K562 (cell line): Measurements from ENCODE around the gene CDK9. TPM values are rescaled to one million over a fixed set of nuclear protein-coding genes. Genes with fewer than 3 reads are reported as not detected.

Source experiments
- ATAC-seq: fragments of 200-7000 bp; cut with Tn5 transposase; 3 replicates; pipeline ENCODE4 v1.9.1; 2020; ENCODE audit warnings: moderate library complexity
- BruUV-seq: library from RNA; stranded (reverse); fragments of 400-500 nt; replicated peaks from 2 replicates; lab custom pipeline; 2021; lab: Mats Ljungman, UMichigan
- CTCF ChIA-PET: fragments of 300-600 bp; formaldehyde crosslinking; extraction: SDS; loops from one replicate; lab custom pipeline; 2021; ENCODE audit warnings: low intra/inter-chr PET ratio; lab: Yijun Ruan, JAX
- POLR2A ChIA-PET: fragments of 300-600, 350-650 bp; sonication (Branson Sonifier 250); formaldehyde crosslinking; extraction: SDS; loops from one replicate; lab custom pipeline; 2021; ENCODE audit warnings: antibody characterized with exemption, inconsistent platforms; lab: Yijun Ruan, JAX
- DNase-seq, 4 experiments: peaks; one replicate each; pipeline versions ENCODE4 v3.0.0 to v3.0.0-alpha.2; 2011 to 2018; ENCODE audit warnings: low spot score in 3 of 4, mixed read lengths in 3 of 4; ENCODE audit errors: extremely low read depth in 1 of 4
- FAIRE-seq: peaks from 2 replicates; lab custom pipeline; 2011; peaks lifted over from hg19 to GRCh38; lab: Jason Lieb, UNC
- H2AFZ ChIP-seq: 2 replicates; pipeline ENCODE4 v1.6.0; 2011; ENCODE audit warnings: low read depth, low read length, control low read depth, inconsistent platforms
- H3K27ac ChIP-seq: fragments of 200-600 bp; 3 replicates; pipeline ENCODE4 v1.8.0; 2011; ENCODE audit warnings: low read depth, mild to moderate bottlenecking, control low read depth, inconsistent platforms, low read length, moderate library complexity, mixed read lengths; ENCODE audit errors: extremely low read depth
- H3K27me3 ChIP-seq, 2 experiments: fragments of 300-600 bp in 1 of 2; 2 replicates in 1 of 2; 3 replicates in 1 of 2; pipeline versions ENCODE4 v1.6.0 to v1.8.0; 2011; ENCODE audit warnings: inconsistent platforms in 2 of 2, low read length in 2 of 2, mild to moderate bottlenecking in 1 of 2, mixed read lengths in 1 of 2, moderate library complexity in 1 of 2; ENCODE audit not compliant: control insufficient read depth in 2 of 2, insufficient read depth in 2 of 2
- H3K36me3 ChIP-seq: fragments of 300-600 bp; 3 replicates; pipeline ENCODE4 v1.8.0; 2011; ENCODE audit warnings: mild to moderate bottlenecking, low read length, inconsistent platforms; ENCODE audit not compliant: control insufficient read depth, insufficient read depth
- H3K4me1 ChIP-seq, 2 experiments: fragments of 200-600 bp in 1 of 2; replicated peaks in 1 of 2; 2 replicates in 1 of 2; 3 replicates in 1 of 2; pipeline versions ENCODE4 v1.5.1 to v1.8.0; 2011; ENCODE audit warnings: inconsistent platforms in 2 of 2, low read length in 2 of 2, mild to moderate bottlenecking in 1 of 2, mixed read lengths in 1 of 2, moderate library complexity in 1 of 2; ENCODE audit not compliant: control insufficient read depth in 2 of 2, insufficient read depth in 2 of 2
- H3K4me2 ChIP-seq: 2 replicates; pipeline ENCODE4 v1.6.1; 2011; ENCODE audit warnings: low read length, control low read depth, inconsistent platforms, mixed read lengths; ENCODE audit not compliant: insufficient read depth
- H3K4me3 ChIP-seq: fragments of 200-600 bp; sonication (generic), shearing (Covaris generic); 2 replicates; pipeline ENCODE4 v1.5.1; 2016; ENCODE audit warnings: control low read depth, inconsistent platforms
- H3K79me2 ChIP-seq: fragments of 200-600 bp; 3 replicates; pipeline ENCODE4 v1.8.0; 2011; ENCODE audit warnings: low read length, inconsistent platforms; ENCODE audit not compliant: control insufficient read depth, insufficient read depth
- H3K9ac ChIP-seq, 2 experiments: 2 replicates each; pipeline versions ENCODE4 v1.6.0 to v1.6.1; 2011; ENCODE audit warnings: low read depth in 2 of 2, low read length in 2 of 2, control low read depth in 1 of 2, inconsistent platforms in 1 of 2, mild to moderate bottlenecking in 1 of 2, mixed read lengths in 1 of 2; ENCODE audit not compliant: insufficient read depth in 1 of 2
- H3K9me1 ChIP-seq: one replicate; pipeline ENCODE4 v1.6.0; 2011; ENCODE audit warnings: inconsistent platforms, mild to moderate bottlenecking, low read length, moderate library complexity; ENCODE audit not compliant: control insufficient read depth, insufficient read depth
- H3K9me3 ChIP-seq: replicated peaks from 2 replicates; pipeline ENCODE4 v1.5.1; 2011; ENCODE audit warnings: low read depth, low read length, inconsistent platforms; ENCODE audit not compliant: control insufficient read depth, insufficient read depth
- H4K20me1 ChIP-seq: replicated peaks from 2 replicates; pipeline ENCODE4 v1.6.1; 2011; ENCODE audit warnings: low read length, inconsistent platforms, mixed read lengths; ENCODE audit not compliant: control insufficient read depth, insufficient read depth
- ARID1B ChIP-seq: fragments of 450-650 bp; IDR thresholded peaks from 2 replicates; pipeline ENCODE4 v1.6.1; 2016; ENCODE audit warnings: antibody characterized with exemption, mild to moderate bottlenecking, inconsistent platforms
- ATF1 ChIP-seq, 2 experiments: fragments of 450-650 bp in 1 of 2; IDR thresholded peaks; 2 replicates each; pipeline ENCODE4 v1.6.1; 2016; ENCODE audit warnings: missing compliant biosample characterization in 1 of 2, missing genetic modification characterization in 1 of 2
- E2F5 ChIP-seq: sonication (generic); formaldehyde crosslinking; IDR thresholded peaks from 2 replicates; pipeline ENCODE4 v1.8.0; 2022; ENCODE audit warnings: mild to moderate bottlenecking, missing genetic modification reagents
- ELK1 ChIP-seq: sonication (generic); formaldehyde crosslinking; IDR thresholded peaks from 2 replicates; pipeline ENCODE4 v1.8.1; 2022; ENCODE audit warnings: missing genetic modification reagents
- GATAD2A ChIP-seq: fragments of 450-650 bp; IDR thresholded peaks from 2 replicates; pipeline ENCODE4 v1.6.1; 2017
- GTF2A2 ChIP-seq: IDR thresholded peaks from 2 replicates; pipeline ENCODE4 v1.6.1; 2016; ENCODE audit warnings: mild to moderate bottlenecking, missing genetic modification characterization, missing compliant biosample characterization
- MXI1 ChIP-seq: IDR thresholded peaks from 2 replicates; pipeline ENCODE4 v1.6.1; 2011; ENCODE audit warnings: low read depth, mild to moderate bottlenecking, improper control_type of control experiment, low read length
- NRF1 ChIP-seq, 2 experiments: fragments of 450-650 bp; IDR thresholded peaks in 1 of 2; conservative IDR thresholded peaks in 1 of 2; 2 replicates each; pipeline ENCODE4 v1.6.1; 2014; ENCODE audit warnings: mild to moderate bottlenecking in 2 of 2
- POLR2AphosphoS5 ChIP-seq: IDR thresholded peaks from 2 replicates; pipeline ENCODE4 v1.6.1; 2011; ENCODE audit warnings: mild to moderate bottlenecking, low read depth, low read length, moderate library complexity; ENCODE audit not compliant: control insufficient read depth, insufficient read depth
- RAD21 ChIP-seq, 2 experiments: fragments of 250-450 bp in 1 of 2; fragments of 450-650 bp in 1 of 2; sonication (Bioruptor Pico) in 1 of 2; formaldehyde crosslinking in 1 of 2; IDR thresholded peaks in 1 of 2; conservative IDR thresholded peaks in 1 of 2; 2 replicates each; pipeline versions ENCODE4 v1.4.0 to v1.8.0; 2020 to 2022; ENCODE audit warnings: mild to moderate bottlenecking in 2 of 2, moderate library complexity in 1 of 2
- RBM15 ChIP-seq: fragments of 200-400 bp; formaldehyde crosslinking; IDR thresholded peaks from 2 replicates; pipeline ENCODE4 v1.6.1; 2018; ENCODE audit warnings: mild to moderate bottlenecking, low read length, moderate library complexity; ENCODE audit not compliant: insufficient read depth
- SMARCA5 ChIP-seq: fragments of 450-650 bp; IDR thresholded peaks from 2 replicates; pipeline ENCODE4 v1.6.1; 2016
- STAT5A ChIP-seq: IDR thresholded peaks from 2 replicates; pipeline ENCODE4 v1.6.1; 2012; ENCODE audit warnings: low read length, inconsistent platforms, borderline replicate concordance
- TCF3 ChIP-seq: sonication (generic); formaldehyde crosslinking; IDR thresholded peaks from 2 replicates; pipeline ENCODE4 v1.4.0; 2020; ENCODE audit warnings: mild to moderate bottlenecking, missing genetic modification reagents
- WHSC1 ChIP-seq: IDR thresholded peaks from one replicate; pipeline ENCODE4 v1.6.1; 2012; ENCODE audit warnings: low read length, control low read depth, inconsistent platforms
- ZNF586 ChIP-seq: fragments of 450-650 bp; formaldehyde crosslinking; conservative IDR thresholded peaks from 2 replicates; pipeline ENCODE4 v1.4.0; 2020; ENCODE audit warnings: mild to moderate bottlenecking, moderate library complexity
- ZNF707 ChIP-seq: fragments of 250-450 bp; sonication (Bioruptor Pico); conservative IDR thresholded peaks from 2 replicates; pipeline ENCODE4 v1.8.0; 2022; ENCODE audit warnings: inconsistent platforms, mild to moderate bottlenecking, moderate library complexity
- ZNF785 ChIP-seq: fragments of 250-450 bp; sonication (Bioruptor Pico); IDR thresholded peaks from 2 replicates; pipeline ENCODE4 v1.4.0; 2020; ENCODE audit warnings: mild to moderate bottlenecking
- WGBS: fragments of 100-300 bp; shearing (Covaris generic); methylation state at CpG from one replicate; pipeline ENCODE4 v1.1.6; 2016; ENCODE audit warnings: low coverage, mixed read lengths; ENCODE audit not compliant: insufficient coverage; ENCODE audit errors: missing lambda C conversion rate; 5-methylcytosine and 5-hydroxymethylcytosine counted together
- in situ Hi-C: fragments of 300-500 bp; cut with MboI; formaldehyde crosslinking; loops from 4 replicates; pipeline ENCODE4 v1.15.0; 2018; ENCODE audit warnings: inconsistent platforms, mixed read lengths
- intact Hi-C: fragments of 100-400 bp; cut with micrococcal nuclease; formaldehyde crosslinking; loops from 2 replicates; pipeline ENCODE4 v1.14.2; 2022
- polyA plus RNA-seq, 8 experiments: library from polyadenylated mRNA; depleted of rRNA in 4 of 8; stranded (reverse) in 5 of 8; unstranded in 3 of 8; fragments of >200 nt; fragmentation: Nextera tagmentation in 2 of 8; fragmentation: Illumina TruSeq in 1 of 8; extraction: Ambion mirVana in 2 of 8; extraction: Trizol in 1 of 8; gene quantifications; 2 replicates each; pipeline versions ENCODE4 v1.2.1 to v1.2.3, GENCODE V29; 2011 to 2014; ENCODE audit warnings: inconsistent platforms in 1 of 8, missing spikeins in 1 of 8
- total RNA-seq, 7 experiments: library from RNA; depleted of rRNA in 6 of 7; stranded (reverse); fragments of >200 nt in 6 of 7; fragmentation: Illumina TruSeq in 2 of 7; extraction: Trizol in 2 of 7; gene quantifications; 2 replicates each; pipeline versions ENCODE4 v1.2.1 to v1.2.3, GENCODE V29; 2011 to 2021; ENCODE audit warnings: low replicate concordance in 1 of 7

Gene CDK9
- total and polyA plus RNA-seq, 9 of the 15 experiments (the other 6 are each of a cell fraction or from before 2014, with no cell fraction given) = 4.2 to 78.6 (median 33.0) TPM

- TF ChIP-seq ATF1 (CRISPR knock-in tag; IDR thresholded peaks at IDR 0.05) = no peak
- 0 out of 2 replicates have a peak, but pooled peaks have one; percentile 42 for TF ChIP-seq ATF1 (tag; IDR thresholded peaks at IDR 0.05)
- TF ChIP-seq ZNF707 (CRISPR knock-in tag) = no peak
- TF ChIP-seq ARID1B = no peak
Observed at GRCh38 chr9:127801955-127802575, 16.2 kb downstream of the CDK9 start (continued).

- Histone ChIP-seq H3K36me3 (peaks cover 37% of the 10 kb centered on the region; the same call in 2 of the 3 replicates), H4K20me1 (no peaks in the 10 kb centered on the region), H3K9me3 (no peaks in the 10 kb centered on the region), H2AFZ (peak within 1 kb of the TSS; percentile 99), H3K27me3 (no peaks in the 10 kb centered on the region), H3K27ac (peak within 1 kb of the TSS; percentile 91), H3K9ac (peak within 1 kb of the TSS; percentile 97 to 99), H3K4me2 (peak within 1 kb of the TSS; percentile 91), H3K9me1 (no peaks in the 10 kb centered on the region), H3K4me1 (peaks cover 17 to 28% of the 10 kb centered on the region in 2 experiments; a peak in 4 of 5 replicates), H3K79me2 (peaks cover 24% of the 10 kb centered on the region), H3K4me3 (peak within 1 kb of the TSS; percentile 97)
- intact Hi-C loops (loop anchor here (5.0 kb wide), 1 partner anchor 69 kb away; no protein-coding TSS in a partner anchor), in situ Hi-C loops (no loop called here)
- ChIA-PET CTCF (interaction anchor here (0.6 to 1.8 kb wide), 2 partner anchors 10 to 17 kb away, joined by 3 to 6 read pairs; partner anchors contain the start of gene CDK9), POLR2A (interaction anchor here (0.5 to 3.2 kb wide), 7 partner anchors 9 to 812 kb away, joined by 3 to 19 read pairs (median 4); no protein-coding TSS in a partner anchor)
- BruUV-seq = no TSS peak
- peak; percentile 88 to 98 (median 96) for DNase-seq
- peak; percentile 32 for FAIRE-seq
- 2% methylated on average over 43 of the region's 83 CpGs for WGBS
- ATAC-seq = peak; percentile 92
- no peak for TF ChIP-seq GTF2A2 (tag)
- no peak for TF ChIP-seq RBM15
- TF ChIP-seq RAD21 (CRISPR knock-in tag; conservative IDR thresholded peaks at IDR 0.05 in 1 of 2, IDR thresholded peaks at IDR 0.05 in 1 of 2) = 0 out of 4 replicates have a peak, but pooled peaks have one; percentile 0 to 2
- TF ChIP-seq POLR2AphosphoS5 = peak; percentile 51
- TF ChIP-seq TCF3 (CRISPR knock-in tag) = no peak
- no peak for TF ChIP-seq ZNF586 (CRISPR knock-in tag)
- TF ChIP-seq ELK1 (CRISPR knock-in tag) = no peak
- TF ChIP-seq SMARCA5 = no peak
- peak; percentile 78 to 81 for TF ChIP-seq NRF1 (conservative IDR thresholded peaks at IDR 0.05 in 1 of 2, IDR thresholded peaks at IDR 0.05 in 1 of 2)
- no peak for TF ChIP-seq GATAD2A
- TF ChIP-seq STAT5A = no peak
- TF ChIP-seq E2F5 = no peak
- TF ChIP-seq MXI1 = peak; percentile 79
- TF ChIP-seq WHSC1 = no peak
- TF ChIP-seq ZNF785 (CRISPR knock-in tag) = no peak
Observed at GRCh38 chr9:127802576-127803443, 17.0 kb downstream of the CDK9 start, which contains the start of gene FPGS. Gene FPGS (plus strand): TSS chr9:127802882. CDS start chr9:127802925, 43 bp downstream.
